HG03354 (cell line): Measurements from ENCODE around the gene WDFY4.

Experiments
- ATAC-seq: cut with Tn5 transposase; IDR thresholded peaks from one replicate; pipeline ENCODE4 v1.9.1; 2021; ENCODE audit warnings: mild to moderate bottlenecking; ENCODE audit not compliant: unreplicated experiment, poor library complexity, severe bottlenecking

Gene WDFY4

DNA sequence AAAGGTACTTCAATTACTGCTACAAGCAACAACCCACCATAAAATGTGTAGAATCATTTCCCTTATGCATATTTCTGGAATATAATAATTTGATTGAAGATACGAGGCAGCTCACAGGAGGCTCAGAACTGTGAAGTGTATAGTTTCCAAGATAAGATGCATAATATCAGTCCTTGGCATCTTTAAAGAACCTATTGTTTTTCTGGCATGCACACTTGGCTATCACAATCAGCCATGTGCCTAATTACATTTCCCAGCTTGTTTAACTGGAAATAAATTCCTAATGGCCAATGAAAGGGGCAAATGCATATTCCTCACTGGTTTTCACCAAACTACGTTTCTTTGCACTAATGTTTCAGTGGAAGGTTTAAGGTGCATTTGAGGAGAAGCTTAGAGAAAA, 338.4 kb downstream of the WDFY4 start:
- ATAC-seq = no peak

DNA sequence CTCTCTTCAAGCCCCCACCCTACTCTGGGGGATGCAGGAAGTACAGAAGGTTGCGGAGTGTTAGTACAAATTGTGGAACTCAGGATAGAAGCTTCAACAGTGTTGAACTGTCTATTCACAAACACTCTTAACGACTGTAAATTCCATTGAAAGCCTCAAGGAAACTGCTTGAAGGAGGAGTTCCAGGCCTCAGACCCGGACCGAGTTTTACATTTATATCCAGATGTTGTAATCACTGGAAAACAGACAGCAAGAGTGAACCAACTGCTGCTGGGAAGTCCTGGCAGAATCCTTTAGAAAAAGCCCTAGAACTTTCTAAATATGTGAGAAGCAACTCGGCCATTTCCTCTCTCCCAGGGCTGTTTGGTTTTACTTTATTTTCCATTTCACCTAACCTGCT, 339.1 kb downstream of the WDFY4 start:
- ATAC-seq = no peak

- ATAC-seq = no peak
Observed at GRCh38 chr10:49024484-49024883, 339.8 kb downstream of the WDFY4 start.

GRCh38 chr10:49025347-49025983, 340.8 kb downstream of the WDFY4 start:
- ATAC-seq = no peak

DNA sequence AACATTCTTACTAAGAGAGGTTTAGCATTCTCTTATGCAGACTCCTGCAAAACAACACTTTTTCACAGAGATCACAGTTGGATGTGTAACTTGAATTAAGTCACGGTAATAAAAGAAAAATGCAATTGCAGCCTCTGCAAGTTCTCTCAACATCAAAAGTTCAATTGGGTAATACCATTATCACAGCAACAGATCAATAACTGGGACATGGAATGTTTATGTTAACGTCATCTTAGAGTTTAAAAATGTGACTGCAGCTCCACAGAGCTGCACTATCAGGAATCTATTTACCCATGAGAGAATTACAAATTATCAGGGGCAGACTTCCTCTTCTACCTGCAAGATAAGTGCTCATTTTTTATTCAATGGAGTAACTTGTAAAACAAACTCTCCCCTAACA, 344.0 kb downstream of the WDFY4 start:
- ATAC-seq = no peak

- no peak for ATAC-seq
Observed at GRCh38 chr10:49029666-49030065, 345.0 kb downstream of the WDFY4 start.
